Glutamatergic neuron (in vitro differentiated cells): Measurements from ENCODE around the gene ULK4. TPM values are rescaled to one million over a fixed set of nuclear protein-coding genes. Genes with fewer than 3 reads are reported as not detected.

Experiments
- DNase-seq: peaks from one replicate; pipeline ENCODE4 v3.0.0; 2022
- H3K27ac Mint-ChIP-seq: one replicate; pipeline ENCODE4 v1.8.0; 2020; ENCODE audit warnings: mild to moderate bottlenecking, mixed read lengths, inconsistent platforms; ENCODE audit not compliant: unreplicated experiment
- H3K27me3 Mint-ChIP-seq: one replicate; pipeline ENCODE4 v1.8.0; 2020; ENCODE audit warnings: mild to moderate bottlenecking, moderate library complexity, mixed read lengths, inconsistent platforms; ENCODE audit not compliant: unreplicated experiment
- H3K36me3 Mint-ChIP-seq: one replicate; pipeline ENCODE4 v1.8.0; 2020; ENCODE audit warnings: mild to moderate bottlenecking, mixed read lengths, inconsistent platforms; ENCODE audit not compliant: unreplicated experiment
- H3K4me1 Mint-ChIP-seq: one replicate; pipeline ENCODE4 v1.8.0; 2020; ENCODE audit warnings: mild to moderate bottlenecking, low read depth, mixed read lengths, inconsistent platforms; ENCODE audit not compliant: unreplicated experiment
- H3K4me3 Mint-ChIP-seq: one replicate; pipeline ENCODE4 v1.8.0; 2020; ENCODE audit warnings: mild to moderate bottlenecking, mixed read lengths, inconsistent platforms; ENCODE audit not compliant: unreplicated experiment
- H3K9me3 Mint-ChIP-seq: one replicate; pipeline ENCODE4 v1.8.0; 2020; ENCODE audit warnings: mild to moderate bottlenecking, moderate library complexity, mixed read lengths, inconsistent platforms; ENCODE audit not compliant: unreplicated experiment
- total RNA-seq: library from RNA; stranded (reverse); fragmentation: NEBNext Ultra II Directional; extraction: Animal tissue kit (Norgen Biotek cat#: 25700); gene quantifications from one replicate; pipeline ENCODE4 v1.2.1, GENCODE V29; 2021; ENCODE audit not compliant: unreplicated experiment
- TF ChIP-seq, protein P1 (sequence below): fragments of 200-600 bp; sonication (generic); IDR thresholded peaks from one replicate; pipeline ENCODE4 v1.5.0; 2021; ENCODE audit not compliant: partially characterized antibody, unreplicated experiment

ULK4 gene
- total RNA-seq, 1 donor from 2014 or later, result 9.7 TPM

GRCh38 chr3:41705893-41706292 is 256.0 kb downstream of the ULK4 start:
- no peaks in the 10 kb centered on the region for H3K36me3 Mint-ChIP-seq
- no peak overlapping the region for H3K27ac Mint-ChIP-seq
- no peak overlapping the region for H3K4me3 Mint-ChIP-seq
- TF ChIP-seq, protein P1, sequence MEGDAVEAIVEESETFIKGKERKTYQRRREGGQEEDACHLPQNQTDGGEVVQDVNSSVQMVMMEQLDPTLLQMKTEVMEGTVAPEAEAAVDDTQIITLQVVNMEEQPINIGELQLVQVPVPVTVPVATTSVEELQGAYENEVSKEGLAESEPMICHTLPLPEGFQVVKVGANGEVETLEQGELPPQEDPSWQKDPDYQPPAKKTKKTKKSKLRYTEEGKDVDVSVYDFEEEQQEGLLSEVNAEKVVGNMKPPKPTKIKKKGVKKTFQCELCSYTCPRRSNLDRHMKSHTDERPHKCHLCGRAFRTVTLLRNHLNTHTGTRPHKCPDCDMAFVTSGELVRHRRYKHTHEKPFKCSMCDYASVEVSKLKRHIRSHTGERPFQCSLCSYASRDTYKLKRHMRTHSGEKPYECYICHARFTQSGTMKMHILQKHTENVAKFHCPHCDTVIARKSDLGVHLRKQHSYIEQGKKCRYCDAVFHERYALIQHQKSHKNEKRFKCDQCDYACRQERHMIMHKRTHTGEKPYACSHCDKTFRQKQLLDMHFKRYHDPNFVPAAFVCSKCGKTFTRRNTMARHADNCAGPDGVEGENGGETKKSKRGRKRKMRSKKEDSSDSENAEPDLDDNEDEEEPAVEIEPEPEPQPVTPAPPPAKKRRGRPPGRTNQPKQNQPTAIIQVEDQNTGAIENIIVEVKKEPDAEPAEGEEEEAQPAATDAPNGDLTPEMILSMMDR, result no peak
- H3K4me1 Mint-ChIP-seq, result no peaks in the 10 kb centered on the region
- peaks cover 1% of the 10 kb centered on the region for H3K9me3 Mint-ChIP-seq
- H3K27me3 Mint-ChIP-seq, result peaks cover 3% of the 10 kb centered on the region
- no peak for DNase-seq

DNA sequence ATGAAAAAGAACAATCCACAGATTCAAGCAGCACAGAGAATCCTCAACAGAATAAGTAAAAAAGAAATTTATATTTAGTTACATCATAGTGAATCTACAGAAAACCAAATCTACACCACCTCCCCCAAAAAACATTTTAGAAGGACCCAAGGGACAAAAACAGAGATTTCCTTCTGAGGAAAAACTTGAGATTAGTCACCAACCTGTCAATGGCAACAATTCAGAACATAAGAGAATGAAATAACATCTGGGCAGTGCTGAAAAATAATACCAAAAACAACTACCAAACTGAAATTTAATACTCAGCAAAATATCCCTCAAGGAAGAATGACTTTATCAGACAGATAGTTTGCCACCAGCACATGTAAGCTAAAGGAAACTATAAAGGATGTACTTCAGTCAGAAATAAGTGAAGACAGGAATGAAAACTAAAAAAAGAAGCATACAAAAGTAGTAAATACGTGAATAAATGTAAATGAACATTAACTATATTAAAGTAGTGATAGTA is 260.7 kb downstream of the ULK4 start:
- Mint-ChIP-seq H3K36me3 (peaks cover 3% of the 10 kb centered on the region), H3K4me3 (no peak overlapping the region), H3K9me3 (peaks cover 4% of the 10 kb centered on the region), H3K27me3 (peaks cover 3% of the 10 kb centered on the region), H3K4me1 (no peaks in the 10 kb centered on the region), H3K27ac (no peak overlapping the region)
- no peak for DNase-seq
- TF ChIP-seq, protein P1, result no peak

GRCh38 chr3:41700155-41700554 is 261.7 kb downstream of the ULK4 start:
- Mint-ChIP-seq H3K27me3 (peaks cover 3% of the 10 kb centered on the region), H3K4me1 (no peaks in the 10 kb centered on the region), H3K4me3 (no peak overlapping the region), H3K27ac (no peak overlapping the region), H3K9me3 (peaks cover 4% of the 10 kb centered on the region), H3K36me3 (peaks cover 4% of the 10 kb centered on the region)
- TF ChIP-seq, protein P1, result no peak
- no peak for DNase-seq

DNA sequence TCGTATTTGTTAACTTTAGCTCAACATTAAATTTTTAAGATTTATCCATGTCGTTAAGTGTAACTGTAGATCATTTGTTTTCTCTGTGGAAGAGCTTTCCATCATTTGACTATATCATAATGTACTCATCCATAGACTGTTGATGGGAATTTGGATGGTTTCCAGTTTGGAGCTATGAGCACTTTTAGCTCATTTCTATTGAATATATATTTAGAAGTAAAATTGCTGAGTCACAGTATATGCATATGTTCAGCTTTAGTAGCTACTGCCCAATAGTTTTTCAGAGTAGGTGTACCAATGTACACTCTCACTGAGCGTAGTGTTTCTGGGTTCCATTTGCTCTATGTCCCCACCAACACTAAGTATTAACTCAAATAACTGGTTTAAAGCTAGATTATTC is 263.0 kb downstream of the ULK4 start:
- no peak overlapping the region for H3K4me3 Mint-ChIP-seq
- TF ChIP-seq, protein P1, result no peak
- no peak for DNase-seq
- H3K9me3 Mint-ChIP-seq, result peaks cover 4% of the 10 kb centered on the region
- H3K4me1 Mint-ChIP-seq, result no peaks in the 10 kb centered on the region
- H3K27me3 Mint-ChIP-seq, result no peaks in the 10 kb centered on the region
- peaks cover 4% of the 10 kb centered on the region for H3K36me3 Mint-ChIP-seq
- no peak overlapping the region for H3K27ac Mint-ChIP-seq

DNA sequence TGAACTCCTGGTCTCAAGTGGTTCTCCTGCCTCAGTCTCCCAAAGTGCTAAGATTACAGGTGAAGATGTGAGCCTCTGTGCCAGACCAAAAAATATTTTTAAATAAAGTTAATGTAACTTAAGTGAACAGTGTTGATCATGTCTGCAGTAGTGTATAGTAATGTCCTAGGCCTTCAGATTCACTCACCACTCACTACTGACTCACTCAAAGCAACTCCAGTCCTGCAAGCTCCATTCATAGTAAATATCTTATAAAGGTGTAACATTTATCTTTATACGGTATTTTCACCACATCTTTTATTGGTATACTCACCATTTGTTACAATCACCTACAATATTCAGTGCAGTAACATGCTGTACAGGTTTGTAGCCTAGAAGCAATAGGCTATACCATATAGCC is 264.2 kb downstream of the ULK4 start:
- Mint-ChIP-seq H3K4me3 (no peak overlapping the region), H3K27me3 (no peaks in the 10 kb centered on the region), H3K4me1 (no peaks in the 10 kb centered on the region), H3K9me3 (peaks cover 4% of the 10 kb centered on the region), H3K27ac (no peak overlapping the region), H3K36me3 (peaks cover 4% of the 10 kb centered on the region)
- no peak for DNase-seq
- TF ChIP-seq, protein P1, result no peak
